IPS DF 6.9 (cell line): ENCODE data around the gene ENKUR.
"Not testable (repeated sequence)": the region's sequence is repeated elsewhere in the genome, so short reads cannot be mapped to it uniquely, and the experiment has no call there.

Experiments used
- DNase-seq: peaks from one replicate; pipeline ENCODE4 v3.0.0-alpha.2; 2013; ENCODE audit warnings: low read depth, low spot score
- H3K27ac ChIP-seq: one replicate; pipeline ENCODE4 v1.5.1; 2013; ENCODE audit warnings: low read length, control low read depth
- H3K27me3 ChIP-seq: 2 replicates; pipeline ENCODE4 v1.6.1; 2013; ENCODE audit warnings: mild to moderate bottlenecking, low read length; ENCODE audit not compliant: control insufficient read depth, insufficient read depth
- H3K36me3 ChIP-seq: 2 replicates; pipeline ENCODE4 v1.6.1; 2013; ENCODE audit warnings: low read length; ENCODE audit not compliant: control insufficient read depth, insufficient read depth
- H3K4me1 ChIP-seq: 2 replicates; pipeline ENCODE4 v1.6.1; 2013; ENCODE audit warnings: low read length; ENCODE audit not compliant: control insufficient read depth, insufficient read depth
- H3K4me3 ChIP-seq: 2 replicates; pipeline ENCODE4 v1.5.1; 2013; ENCODE audit warnings: mild to moderate bottlenecking, low read length
- H3K9me3 ChIP-seq: 2 replicates; pipeline ENCODE4 v1.6.1; 2013; ENCODE audit warnings: low read length, inconsistent platforms; ENCODE audit not compliant: control insufficient read depth, insufficient read depth
- WGBS: extraction: QIAGEN DNeasy Blood & Tissue Kit; methylation state at CpG from one replicate; pipeline ENCODE4 v1.1.7; 2013; ENCODE audit warnings: mixed read lengths, missing lambda C conversion rate; ENCODE audit not compliant: insufficient read length, insufficient coverage; 5-methylcytosine and 5-hydroxymethylcytosine counted together

Gene ENKUR

GRCh38 chr10:24961582-24961981, 54.4 kb downstream of the ENKUR start:
- no peaks in the 10 kb centered on the region for H3K27me3 ChIP-seq
- no peaks in the 10 kb centered on the region for H3K36me3 ChIP-seq
- no peak overlapping the region for H3K27ac ChIP-seq
- WGBS: no CpG with 5 or more reads among the region's 4 CpGs
- no peak for DNase-seq
- no peaks in the 10 kb centered on the region for H3K9me3 ChIP-seq
- H3K4me1 ChIP-seq: no peaks in the 10 kb centered on the region
- H3K4me3 ChIP-seq: no peak overlapping the region

DNA sequence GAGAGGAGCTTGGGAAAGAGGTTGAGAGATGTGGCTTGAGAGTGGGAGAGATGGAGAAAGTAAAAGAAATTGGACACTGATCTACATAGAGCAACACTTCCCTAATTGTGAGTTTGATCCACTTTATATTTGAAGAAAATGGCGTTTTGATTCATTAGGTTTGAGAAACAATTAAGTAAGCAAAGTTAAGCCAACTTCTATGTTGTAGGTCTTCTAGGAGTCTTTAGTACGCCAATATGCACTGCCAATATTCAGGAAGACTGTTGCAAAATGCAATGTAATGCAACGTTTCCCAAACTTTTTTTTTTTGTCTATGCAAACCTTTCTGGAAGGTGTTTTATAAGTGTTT, 56.6 kb downstream of the ENKUR start:
- no CpG with 5 or more reads among the region's 3 CpGs for WGBS
- Histone ChIP-seq H3K27me3 (no peaks in the 10 kb centered on the region), H3K4me1 (no peaks in the 10 kb centered on the region), H3K9me3 (no peaks in the 10 kb centered on the region), H3K4me3 (no peak overlapping the region), H3K36me3 (no peaks in the 10 kb centered on the region), H3K27ac (no peak overlapping the region)
- DNase-seq: no peak

DNA sequence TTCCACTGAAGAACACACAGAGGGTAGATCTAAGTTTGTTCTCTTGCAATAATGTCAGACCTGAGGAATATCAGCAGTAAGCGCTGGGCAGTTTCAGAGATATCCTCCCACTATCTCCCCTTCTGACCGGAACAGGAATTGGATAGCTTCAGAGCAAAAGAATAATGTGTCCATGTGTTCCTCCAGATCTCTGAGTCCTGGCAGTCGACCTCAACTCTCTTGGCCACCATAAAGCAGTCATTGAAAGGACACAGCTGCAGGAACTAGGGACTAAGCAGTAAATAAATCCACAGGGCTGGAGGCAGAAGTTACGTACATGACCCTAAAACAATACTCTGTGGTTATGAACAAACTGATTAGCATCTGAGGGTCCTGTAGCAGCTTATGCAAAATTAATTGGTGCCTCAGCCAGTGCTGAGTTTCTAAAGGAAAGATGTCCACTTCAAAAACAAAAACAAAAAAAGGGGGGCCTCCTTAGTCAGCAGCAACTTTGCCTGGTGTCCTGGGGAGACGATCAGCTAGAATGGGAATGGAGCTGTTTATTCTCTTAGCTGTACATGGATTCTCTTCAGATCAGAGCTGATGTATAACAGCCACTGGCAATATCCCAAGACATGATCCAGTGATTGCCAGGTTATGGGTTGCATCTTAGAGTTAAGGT, 57.1 kb downstream of the ENKUR start:
- H3K36me3 ChIP-seq: no peaks in the 10 kb centered on the region
- H3K4me3 ChIP-seq: no peak overlapping the region
- no peaks in the 10 kb centered on the region for H3K27me3 ChIP-seq
- H3K27ac ChIP-seq: no peak overlapping the region
- H3K9me3 ChIP-seq: no peaks in the 10 kb centered on the region
- no peak for DNase-seq
- no CpG with 5 or more reads among the region's 5 CpGs for WGBS
- peaks cover under 1% of the 10 kb centered on the region; the same call in 1 of the 2 replicates for H3K4me1 ChIP-seq

DNA sequence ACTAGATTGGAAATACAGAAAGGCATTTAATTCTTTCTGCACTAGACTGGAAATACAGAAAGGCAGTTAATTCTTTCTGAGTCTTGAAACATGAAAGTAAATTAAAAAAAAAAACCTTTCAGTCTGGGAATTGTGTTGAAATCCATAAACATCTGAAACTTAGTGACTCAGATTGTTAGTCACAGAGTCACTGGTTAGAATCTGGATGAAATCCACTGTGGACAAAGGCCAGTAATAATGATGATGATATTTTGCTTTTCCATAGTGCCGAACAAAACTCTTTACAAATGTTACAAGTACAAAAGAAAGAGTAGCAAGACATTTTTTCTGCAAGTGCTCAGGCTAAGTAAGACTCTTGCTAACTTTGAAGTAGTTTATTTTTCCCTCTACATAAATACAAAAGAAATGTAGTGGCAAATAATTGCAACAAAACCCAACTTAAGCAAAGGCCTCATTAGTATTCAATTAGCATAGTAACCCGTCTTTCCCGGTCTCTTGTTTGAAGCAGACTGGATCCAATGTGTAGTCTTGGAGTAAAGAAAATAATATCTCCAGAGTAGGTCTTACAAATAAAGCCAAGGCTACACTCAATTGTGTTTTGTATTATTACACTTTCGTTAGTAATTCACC, 57.8 kb downstream of the ENKUR start:
- DNase-seq: no peak
- no peaks in the 10 kb centered on the region for H3K9me3 ChIP-seq
- H3K4me1 ChIP-seq: peaks cover 5% of the 10 kb centered on the region; the same call in 1 of the 2 replicates
- H3K36me3 ChIP-seq: no peaks in the 10 kb centered on the region
- no peak overlapping the region for H3K27ac ChIP-seq
- H3K4me3 ChIP-seq: no peak overlapping the region
- WGBS: no CpG with 5 or more reads among the region's 4 CpGs
- no peaks in the 10 kb centered on the region for H3K27me3 ChIP-seq

DNA sequence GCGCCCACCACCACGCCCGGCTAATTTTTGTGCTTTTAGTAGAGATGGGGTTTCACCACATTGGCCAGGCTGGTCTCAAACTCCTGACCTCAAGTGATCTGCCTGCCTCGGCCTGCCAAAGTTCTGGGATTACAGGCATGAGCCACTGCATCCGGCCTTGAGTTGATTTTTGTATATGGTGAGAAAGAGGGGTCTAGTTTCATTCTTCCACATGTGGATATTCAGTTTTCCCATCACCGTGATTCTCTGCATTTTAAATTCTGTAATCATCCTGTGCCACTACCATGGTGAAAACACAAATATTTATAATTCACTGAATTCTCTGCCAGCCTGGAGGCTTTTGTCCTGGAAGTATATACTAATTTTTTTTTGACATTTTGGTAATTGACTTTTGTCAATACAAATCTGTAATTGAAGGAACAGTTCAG, 58.3 kb downstream of the ENKUR start:
- not testable (repeated sequence) for DNase-seq, H3K4me3 ChIP-seq, H3K4me1 ChIP-seq, H3K9me3 ChIP-seq, H3K36me3 ChIP-seq, H3K27ac ChIP-seq, H3K27me3 ChIP-seq
- WGBS: no CpG with 5 or more reads among the region's 6 CpGs

DNA sequence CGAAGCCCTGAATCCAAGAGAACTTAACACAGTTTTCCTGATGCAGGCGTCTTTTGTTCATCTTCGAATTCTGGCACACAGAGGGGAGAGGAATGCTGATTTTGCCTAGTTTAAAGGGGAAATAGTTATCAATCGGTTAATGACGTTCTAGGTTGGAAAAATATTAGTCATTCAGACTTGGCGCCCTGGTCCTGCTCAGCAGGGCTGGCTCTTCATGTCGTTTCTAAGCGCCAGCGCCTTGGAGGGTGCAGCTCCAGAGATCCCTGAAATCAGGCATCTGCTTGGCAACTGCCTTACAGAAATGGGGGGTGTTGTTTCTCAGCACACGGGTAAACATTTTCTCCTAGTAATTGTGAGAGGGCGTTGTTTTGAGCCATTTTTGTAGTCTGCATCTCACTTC, 62.3 kb downstream of the ENKUR start:
- DNase-seq: no peak
- Histone ChIP-seq H3K27me3 (no peaks in the 10 kb centered on the region), H3K4me3 (no peak overlapping the region), H3K9me3 (no peaks in the 10 kb centered on the region), H3K36me3 (no peaks in the 10 kb centered on the region), H3K4me1 (peaks cover 5% of the 10 kb centered on the region; the same call in 1 of the 2 replicates), H3K27ac (no peak overlapping the region)
- no CpG with 5 or more reads among the region's 11 CpGs for WGBS

DNA sequence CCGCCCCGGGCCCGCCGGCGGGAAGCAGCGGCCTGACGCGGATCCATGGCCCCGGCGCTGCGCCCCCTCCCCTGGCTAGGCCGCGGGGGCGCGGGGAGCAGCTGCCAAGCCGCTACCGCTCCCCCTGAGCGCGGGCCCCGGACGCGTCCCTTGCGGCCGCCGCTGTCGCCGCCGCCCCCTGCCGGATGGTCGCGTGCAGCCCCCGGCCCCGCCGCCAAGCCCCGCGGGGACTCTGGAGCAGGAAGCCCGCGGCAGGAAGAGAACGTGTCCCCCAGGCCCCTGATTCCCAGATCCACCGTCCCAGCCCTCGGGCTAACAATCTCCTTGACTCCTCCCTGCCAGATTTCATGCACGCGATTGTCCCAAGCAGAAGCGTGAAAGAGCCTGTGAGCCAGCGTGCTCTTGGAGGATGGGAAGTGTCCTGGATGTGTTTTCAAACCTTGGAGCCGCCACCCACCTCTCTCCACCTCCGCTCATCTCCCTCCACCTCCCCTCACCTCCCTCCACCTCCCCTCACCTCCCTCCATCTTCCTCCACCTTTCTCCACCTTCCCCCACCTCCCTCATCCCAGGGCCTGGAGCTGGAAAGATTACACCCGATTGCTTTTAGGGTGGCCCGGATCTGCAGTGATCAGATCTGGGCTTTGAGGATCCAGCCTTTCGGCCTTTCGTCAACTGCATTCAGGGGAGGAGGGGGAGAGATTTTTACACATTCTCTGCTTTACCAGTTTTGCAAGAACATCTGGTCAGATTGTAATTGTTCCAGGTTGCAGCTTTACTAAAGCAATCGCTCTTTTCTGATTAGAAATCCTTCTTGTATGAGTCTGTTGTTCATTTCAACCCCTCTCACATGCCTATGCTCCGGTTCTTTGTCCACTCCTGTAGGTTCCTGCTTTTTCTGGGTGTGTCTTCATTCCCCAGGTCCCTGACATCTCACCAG, 63.0 kb downstream of the ENKUR start:
- H3K27me3 ChIP-seq: no peaks in the 10 kb centered on the region
- WGBS: no CpG with 5 or more reads among the region's 53 CpGs
- H3K27ac ChIP-seq: no peak overlapping the region
- DNase-seq: peak; percentile 31
- H3K4me1 ChIP-seq: peaks cover 5% of the 10 kb centered on the region; the same call in 1 of the 2 replicates
- peak overlapping the region; percentile 41; the same call in 1 of the 2 replicates for H3K4me3 ChIP-seq
- H3K9me3 ChIP-seq: no peaks in the 10 kb centered on the region
- H3K36me3 ChIP-seq: no peaks in the 10 kb centered on the region

- H3K9me3 ChIP-seq: no peaks in the 10 kb centered on the region
- WGBS: no CpG with 5 or more reads among the region's 56 CpGs
- no peak for DNase-seq
- H3K4me3 ChIP-seq: peak within 1 kb of the TSS; percentile 41; the same call in 1 of the 2 replicates
- H3K27me3 ChIP-seq: no peaks in the 10 kb centered on the region
- no peak within 1 kb of the TSS for H3K27ac ChIP-seq
- no peaks in the 10 kb centered on the region for H3K36me3 ChIP-seq
- peaks cover 5% of the 10 kb centered on the region; the same call in 1 of the 2 replicates for H3K4me1 ChIP-seq
These were observed 63.7 kb downstream of the ENKUR start, which contains the start of gene PRTFDC1 for GRCh38 chr10:24952143-24952706. Gene PRTFDC1, minus strand, starts transcription at chr10:24952606. Its CDS starts 31 bp downstream, at chr10:24952575.

- H3K4me3 ChIP-seq: peak overlapping the region; percentile 41; the same call in 1 of the 2 replicates
- no peak overlapping the region for H3K27ac ChIP-seq
- peak; percentile 52 for DNase-seq
- no peaks in the 10 kb centered on the region for H3K9me3 ChIP-seq
- H3K27me3 ChIP-seq: no peaks in the 10 kb centered on the region
- H3K4me1 ChIP-seq: peaks cover 5% of the 10 kb centered on the region; the same call in 1 of the 2 replicates
- H3K36me3 ChIP-seq: no peaks in the 10 kb centered on the region
- WGBS: no CpG with 5 or more reads among the region's 10 CpGs
These were observed 64.5 kb downstream of the ENKUR start for GRCh38 chr10:24951201-24952142.
